Hepatic stellate cell (primary cell): ENCODE measurements around the gene CMPK1.

Source experiments
- DNase-seq: peaks from one replicate; pipeline ENCODE4 v3.0.0; 2011; ENCODE audit warnings: low spot score

The CMPK1 gene

DNA sequence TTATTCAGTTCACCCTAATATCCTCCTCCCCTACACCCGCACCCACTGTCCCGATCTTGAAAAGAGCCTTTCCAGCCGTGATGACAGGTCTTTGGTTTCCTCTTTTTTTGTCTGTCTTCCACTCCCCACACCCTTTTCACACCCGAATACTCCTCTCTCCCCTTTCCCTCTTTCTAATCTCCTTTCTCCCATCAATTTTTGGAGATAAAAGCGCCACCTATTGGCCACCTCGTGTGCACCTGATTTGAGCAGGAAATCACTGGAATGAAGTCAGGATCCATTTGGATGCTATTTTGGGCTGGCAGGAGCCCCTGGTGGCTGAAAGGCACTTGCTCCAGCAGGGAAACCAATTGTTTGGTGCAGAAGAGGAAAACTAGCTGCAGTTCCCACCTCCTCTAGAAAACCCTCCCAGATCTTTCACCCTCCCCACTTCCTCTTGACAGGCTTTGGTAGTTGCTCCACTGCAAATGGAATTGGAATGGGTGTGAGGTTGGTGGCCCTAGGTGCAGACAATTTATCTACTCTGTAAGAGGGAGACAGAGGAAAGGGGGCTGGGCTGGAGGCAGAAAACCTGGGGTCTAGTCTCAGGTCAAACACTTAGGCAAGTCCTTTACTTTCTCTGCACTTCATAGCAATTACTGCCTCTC is 90.9 kb downstream of the CMPK1 start:
- peak; percentile 69 for DNase-seq
